Activated T-cell treated with anti-CD3 and anti-CD28 coated beads for 24 hours (primary cell): Measurements from ENCODE around the gene RNU6-7.

Experiments used
- DNase-seq: peaks from one replicate; pipeline ENCODE4 v3.0.0-alpha.2; 2020; ENCODE audit warnings: low read depth

RNU6-7 gene

DNA sequence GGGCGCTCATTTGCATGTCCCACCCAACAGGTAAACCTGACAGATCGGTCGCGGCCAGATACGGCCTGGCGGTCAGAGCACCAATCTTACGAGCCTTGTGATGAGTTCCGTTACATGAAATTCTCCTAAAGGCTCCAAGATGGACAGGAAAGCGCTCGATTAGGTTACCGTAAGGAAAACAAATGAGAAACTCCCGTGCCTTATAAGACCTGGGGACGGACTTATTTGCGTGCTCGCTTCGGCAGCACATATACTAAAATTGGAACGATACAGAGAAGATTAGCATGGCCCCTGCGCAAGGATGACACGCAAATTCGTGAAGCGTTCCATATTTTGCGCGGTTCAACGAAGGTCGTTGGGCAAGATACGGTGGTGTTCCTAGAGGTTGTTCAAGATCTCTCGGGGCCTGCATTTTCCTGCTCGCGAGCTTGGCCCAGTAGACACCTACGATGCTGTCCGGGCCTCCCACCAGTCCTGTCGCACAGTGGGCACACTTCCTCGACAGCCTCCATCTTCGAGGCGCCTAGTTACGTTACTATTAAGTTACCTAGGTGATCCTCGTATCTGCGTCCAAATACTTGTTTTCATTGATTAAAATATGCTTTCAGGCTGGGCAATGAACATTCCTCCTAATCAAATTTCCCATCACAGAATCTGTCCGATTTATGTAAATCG is at the start of gene RNU6-7:
RNU6-7 (plus strand) TSS at position 230 of the 675 bp plus-strand sequence.
- DNase-seq = peak; percentile 44

DNA sequence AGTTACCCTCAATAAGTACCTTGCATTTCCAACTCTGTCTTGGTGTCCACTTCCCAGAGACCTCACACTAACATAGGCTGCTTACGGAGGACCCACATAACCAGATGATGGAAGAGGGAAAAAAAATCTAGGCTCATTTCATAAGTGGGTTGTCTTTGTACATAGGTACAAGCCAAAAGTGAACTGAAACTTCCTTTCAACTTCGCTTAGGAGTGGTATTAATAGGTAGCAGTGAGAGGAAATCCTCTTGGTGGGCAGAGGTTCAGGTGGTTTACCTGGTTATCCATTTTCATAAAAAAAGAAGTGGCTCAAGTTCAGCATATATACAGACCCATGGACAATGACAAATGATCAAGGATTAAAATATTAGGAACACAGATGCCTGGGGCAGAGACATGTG is 35.8 kb upstream of the RNU6-7 start:
- no peak for DNase-seq

DNA sequence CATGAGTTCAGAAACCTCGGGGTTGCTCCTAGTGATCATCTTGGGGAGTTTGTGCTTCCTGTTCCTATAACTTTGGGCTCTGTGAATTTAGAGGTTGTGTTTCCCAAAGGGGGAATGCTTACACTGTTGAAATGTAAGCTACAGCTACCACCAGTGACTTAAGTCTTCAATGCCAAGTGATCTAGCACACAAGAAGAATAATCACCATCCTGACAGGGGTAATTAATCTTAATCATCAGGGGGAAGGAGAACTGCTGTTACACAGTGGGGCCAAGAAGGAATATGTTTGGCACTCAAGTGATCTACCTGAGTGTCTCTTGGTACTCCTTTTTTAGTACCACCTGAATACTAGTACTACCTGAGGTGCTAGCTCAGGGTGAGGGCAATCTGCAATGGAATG is 34.9 kb upstream of the RNU6-7 start:
- no peak for DNase-seq

DNA sequence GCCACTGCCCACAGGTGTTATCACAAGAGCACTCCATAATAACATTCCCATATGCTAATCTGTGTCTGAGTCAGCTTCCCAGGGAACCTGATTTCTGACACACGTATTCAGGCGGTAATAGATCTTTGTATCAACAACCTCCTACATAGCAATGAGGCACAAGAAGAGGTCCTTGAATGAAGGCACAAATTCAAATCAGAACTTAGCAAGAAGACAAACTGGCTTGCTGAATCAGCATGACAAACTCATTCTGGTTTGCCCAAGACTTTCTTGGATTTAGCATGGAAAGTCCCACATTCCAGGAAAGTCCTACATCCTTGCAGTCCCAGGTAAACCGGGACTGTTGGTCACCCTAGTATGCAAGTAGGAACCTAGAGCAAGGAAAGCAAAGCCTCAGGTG is 33.9 kb upstream of the RNU6-7 start:
- no peak for DNase-seq

DNA sequence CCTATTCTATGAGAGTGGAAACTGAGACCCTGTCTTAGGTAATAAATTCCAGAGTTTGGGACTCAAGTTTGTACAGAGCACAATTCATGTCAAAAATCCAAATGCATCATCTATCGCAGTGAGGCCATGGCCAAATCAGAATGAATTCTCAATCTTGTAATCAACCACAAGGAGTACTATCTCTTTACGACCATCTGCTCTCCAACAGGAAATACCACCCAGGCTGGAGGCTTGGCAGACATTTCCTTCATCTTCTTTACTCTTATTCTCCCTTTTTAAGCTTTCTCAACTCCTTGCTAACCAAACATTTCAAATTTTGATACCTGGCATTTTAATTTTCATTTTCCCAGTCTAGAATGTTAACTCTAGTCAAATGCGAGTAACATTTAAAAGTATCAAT is 32.7 kb upstream of the RNU6-7 start:
- no peak for DNase-seq

DNA sequence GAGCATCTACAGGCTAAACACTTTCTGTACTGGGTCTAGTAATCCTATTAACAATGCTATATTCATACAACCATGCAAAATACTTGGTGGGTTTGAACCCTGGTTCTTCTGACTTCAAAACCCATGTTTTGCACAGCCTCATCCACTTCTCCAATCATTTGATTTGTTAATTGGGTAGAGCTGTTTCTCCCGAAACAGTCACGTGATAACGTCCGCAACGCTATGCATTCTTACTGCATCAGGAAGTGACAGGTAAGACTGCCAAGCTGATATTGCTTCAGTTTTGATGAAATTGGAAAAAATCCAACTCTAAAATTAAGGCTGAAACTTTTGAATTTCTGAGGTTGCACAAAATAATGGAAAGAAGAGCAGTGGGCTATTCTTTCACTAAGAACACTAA is 30.4 kb upstream of the RNU6-7 start:
- DNase-seq = no peak

DNA sequence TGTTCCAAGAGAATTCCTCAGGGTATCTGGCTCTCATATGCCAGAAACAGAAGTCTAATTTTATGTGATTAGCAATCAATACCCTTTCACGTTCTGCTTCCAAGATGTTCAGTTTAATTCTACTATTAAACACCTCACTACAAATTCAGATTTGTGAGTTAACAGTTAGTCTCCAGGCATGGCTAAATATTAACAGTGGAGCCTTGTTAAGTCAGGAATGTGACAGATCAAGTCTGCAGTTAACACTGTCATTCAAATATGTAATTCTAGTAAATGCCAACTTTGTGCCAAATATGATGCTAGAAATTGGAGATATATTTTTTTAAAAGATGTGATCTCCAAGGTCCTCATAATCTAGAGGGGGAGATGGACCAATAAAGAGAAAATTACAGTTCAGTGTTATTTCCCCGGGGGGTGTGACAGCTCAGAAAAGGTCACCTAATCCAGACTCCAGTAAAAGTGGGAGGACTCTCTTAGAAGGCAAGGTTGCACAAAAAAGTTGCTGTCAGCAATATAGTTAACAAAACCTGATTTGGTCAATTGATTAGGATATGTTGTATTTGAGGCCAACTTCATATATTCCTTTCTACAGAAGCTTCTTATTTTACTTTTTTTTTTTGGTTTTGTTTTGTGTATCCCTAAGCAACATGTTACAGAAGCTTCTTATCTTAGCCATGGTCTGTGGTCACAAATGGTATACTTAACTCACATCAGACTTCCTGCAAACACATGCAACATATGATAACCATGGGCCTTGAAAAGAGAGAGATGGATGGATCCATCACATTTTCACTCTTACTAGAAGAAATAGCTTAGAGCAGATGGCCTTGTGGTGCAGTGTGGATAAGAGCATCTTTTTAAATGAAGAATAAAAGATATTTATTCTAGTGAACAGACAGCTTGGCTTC is 18.4 kb upstream of the RNU6-7 start:
- DNase-seq = no peak

DNA sequence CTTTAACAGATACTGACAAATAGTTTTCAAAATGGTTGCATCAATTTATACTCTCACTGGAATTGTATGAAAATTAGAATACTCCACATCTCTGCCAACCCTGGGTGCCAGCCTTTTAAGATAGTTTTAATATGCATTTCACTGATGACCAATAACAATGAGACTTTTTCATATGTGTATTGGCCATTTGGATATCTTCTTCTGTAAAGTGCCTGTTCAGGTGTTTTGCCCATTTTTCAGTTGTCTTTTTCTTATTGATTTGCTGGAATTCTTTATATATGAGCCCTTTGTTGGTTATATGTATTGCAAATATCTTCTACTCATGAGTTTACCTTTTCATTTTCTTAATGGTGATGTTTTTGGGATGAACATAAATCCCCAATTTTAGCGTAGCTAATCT is 16.7 kb upstream of the RNU6-7 start:
- DNase-seq = no peak

DNA sequence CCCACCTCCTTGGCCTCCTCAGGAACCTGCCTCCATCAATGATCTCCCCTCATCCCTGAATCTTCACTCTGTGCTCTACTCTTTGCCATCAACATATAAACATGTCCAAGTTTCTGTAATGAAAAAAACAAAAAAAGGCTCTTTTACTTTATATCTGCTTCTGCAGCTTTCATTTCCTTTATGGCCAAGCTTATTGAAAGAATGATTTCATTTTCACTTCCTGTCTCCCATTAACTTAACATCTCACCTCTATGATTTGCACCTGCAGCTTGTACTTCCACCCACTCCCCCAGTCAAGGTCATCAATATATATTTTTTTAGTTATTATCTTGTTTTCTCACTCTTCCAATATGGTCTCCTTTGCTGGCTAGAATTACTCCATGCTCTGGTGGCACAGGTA is 15.6 kb upstream of the RNU6-7 start:
- no peak for DNase-seq

DNA sequence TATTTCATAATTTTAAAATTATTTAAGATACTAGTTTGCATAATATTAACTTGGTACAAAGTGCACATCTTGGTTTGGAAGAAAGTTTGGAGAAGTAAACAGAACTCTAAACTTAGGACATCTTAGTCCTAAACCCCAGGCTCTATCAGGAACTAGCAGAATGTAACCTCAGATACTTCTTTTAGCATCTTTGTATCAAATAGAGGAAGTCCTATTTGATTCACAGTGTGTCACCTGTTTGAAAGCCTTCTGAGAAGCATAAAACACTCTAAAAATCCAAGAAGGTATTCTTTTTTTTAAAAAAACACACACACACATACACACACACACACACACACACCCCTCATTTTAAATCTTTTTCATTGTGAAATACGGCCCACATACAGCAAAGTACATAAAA is 12.0 kb upstream of the RNU6-7 start:
- no peak for DNase-seq

DNA sequence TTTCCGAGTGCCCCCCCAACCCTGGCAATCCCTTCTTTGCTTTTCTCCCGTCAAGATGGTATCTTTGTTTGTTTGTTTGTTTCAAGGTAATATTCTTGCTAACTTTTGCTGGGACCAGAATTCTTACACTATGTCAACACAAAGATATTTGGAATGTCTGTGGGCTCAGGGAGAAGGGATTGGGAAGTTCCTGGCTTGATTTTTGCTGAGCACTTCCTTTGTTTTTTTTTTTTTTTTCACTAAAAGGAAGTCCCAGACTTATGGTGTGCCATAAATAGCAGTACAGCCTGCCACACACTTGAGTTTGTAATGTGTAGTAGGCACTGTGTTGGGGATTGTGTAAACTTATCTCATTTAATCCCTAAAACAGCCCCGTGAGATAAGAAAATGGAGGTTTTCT is 11.2 kb upstream of the RNU6-7 start:
- DNase-seq = no peak

DNA sequence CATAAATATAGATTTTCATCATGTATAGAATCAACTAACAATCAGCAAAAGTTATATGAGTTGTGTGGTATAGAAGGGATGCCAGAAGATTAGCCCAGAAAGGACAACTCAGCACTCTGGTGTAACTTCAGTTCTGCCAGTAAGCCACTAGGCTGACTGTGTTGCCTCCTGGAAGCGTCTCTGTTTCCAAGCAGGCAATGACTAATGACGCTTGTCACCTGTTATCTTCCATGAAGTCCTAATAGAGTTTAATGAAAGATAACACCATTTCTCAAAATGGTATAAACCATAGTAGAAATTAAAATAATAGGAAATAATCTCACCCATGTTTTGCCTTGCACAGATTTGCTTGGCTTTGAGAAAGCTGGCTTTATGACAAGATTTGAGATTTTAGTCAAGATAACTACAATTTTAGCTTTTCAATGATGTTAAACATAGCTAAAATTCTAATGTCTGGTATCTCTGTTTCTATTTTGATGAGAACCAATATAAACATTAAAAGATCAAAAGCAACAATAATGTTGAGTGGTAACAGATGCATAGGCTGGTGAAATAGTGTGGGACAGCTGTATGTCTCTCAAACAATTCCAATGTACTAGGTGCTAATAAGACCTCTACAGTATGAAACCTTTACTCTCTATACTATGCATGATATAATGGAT is 9.0 kb upstream of the RNU6-7 start:
- no peak for DNase-seq

DNA sequence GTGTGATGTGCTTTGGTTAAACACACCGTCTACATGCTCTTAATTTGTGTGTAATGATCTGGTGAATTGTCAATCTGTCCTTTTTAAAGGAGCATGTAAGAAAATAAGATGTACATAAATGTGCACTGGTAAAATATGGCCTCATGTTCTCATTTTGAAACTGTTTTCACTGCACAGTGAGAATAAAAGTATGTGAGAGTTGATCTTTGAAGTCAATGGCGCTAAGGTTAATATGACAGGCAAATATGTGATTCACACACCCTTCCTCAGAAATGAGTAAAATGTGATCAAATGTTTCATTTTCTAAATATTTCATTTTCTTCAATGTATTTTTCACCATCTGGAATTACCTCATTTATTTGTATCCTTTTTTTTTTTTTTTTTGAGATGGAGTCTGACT is 8.3 kb upstream of the RNU6-7 start:
- DNase-seq = no peak

DNA sequence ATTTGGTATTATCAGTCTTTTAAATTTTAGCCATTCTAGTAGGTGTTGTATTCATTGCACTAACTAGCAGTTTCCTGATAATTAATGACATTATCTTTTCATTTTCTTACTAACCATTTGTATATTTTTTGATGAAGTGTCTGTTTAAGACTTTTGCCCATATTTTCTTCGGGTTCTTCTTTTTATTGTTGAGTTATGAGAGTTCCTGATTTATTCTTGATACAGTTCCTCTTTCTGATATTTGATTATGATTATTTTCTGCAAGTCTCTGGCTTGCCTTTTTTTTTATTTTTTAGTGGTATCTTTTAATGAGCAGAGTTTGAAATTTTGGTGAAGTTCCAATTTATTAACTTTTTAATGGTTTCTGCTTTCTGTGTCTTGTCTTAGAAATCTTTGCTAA is 6.2 kb upstream of the RNU6-7 start:
- no peak for DNase-seq

DNA sequence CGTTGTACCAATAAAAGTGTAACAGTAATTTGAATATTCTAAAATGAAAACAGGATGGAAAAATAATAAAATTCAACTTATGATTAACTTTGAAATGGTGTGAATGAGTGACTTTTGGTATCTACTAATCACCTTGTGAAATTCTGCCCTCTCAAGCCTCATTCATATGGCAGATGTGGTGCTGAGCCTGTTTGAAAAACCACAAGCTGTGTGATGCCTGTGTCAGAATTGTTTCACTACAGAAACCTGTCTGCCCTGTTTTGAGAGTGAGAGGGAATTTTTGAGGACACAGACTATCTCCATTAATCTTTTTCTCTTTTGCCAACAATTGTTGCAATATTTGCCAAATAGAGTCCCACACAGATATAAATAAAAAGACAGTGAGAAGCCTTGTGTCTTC is 3.9 kb upstream of the RNU6-7 start:
- DNase-seq = no peak

DNA sequence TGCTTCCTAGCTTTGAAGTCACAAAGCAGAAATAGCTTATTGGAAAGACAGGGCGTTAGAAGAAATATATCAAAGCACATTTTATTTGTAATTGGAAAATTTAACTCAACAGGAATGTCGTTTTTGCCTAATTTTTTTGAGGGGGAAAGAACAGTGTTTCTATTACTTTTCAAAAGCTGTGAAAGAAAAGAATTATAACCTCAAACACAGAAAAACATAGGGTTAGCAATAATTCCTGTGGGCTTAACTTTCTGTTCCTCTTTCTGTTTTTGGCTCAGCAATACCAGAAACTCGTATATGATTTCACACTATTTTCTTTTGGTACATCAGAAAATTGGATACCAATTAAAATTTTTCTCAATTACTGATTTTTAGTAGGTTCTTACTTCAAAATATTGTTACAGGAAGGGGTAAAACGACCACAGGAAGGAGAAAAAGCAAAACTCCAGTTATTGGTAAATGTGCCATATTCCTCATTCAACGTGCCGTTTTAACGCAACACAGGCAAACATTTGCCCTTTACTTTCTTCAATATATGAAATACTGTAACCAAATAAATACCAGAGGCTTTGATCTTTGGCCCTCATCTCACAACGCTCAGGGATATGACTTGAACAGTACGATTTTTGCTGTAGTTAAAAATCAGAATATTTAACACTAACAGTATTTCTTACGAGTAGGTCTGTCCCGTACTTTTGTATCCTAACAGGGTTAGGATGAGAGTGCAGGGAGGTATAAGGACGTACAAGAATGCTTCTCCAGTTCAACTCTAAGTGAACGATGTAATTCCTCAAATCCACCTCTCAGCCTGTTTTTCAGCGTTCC is 1.3 kb upstream of the RNU6-7 start:
- no peak for DNase-seq

DNA sequence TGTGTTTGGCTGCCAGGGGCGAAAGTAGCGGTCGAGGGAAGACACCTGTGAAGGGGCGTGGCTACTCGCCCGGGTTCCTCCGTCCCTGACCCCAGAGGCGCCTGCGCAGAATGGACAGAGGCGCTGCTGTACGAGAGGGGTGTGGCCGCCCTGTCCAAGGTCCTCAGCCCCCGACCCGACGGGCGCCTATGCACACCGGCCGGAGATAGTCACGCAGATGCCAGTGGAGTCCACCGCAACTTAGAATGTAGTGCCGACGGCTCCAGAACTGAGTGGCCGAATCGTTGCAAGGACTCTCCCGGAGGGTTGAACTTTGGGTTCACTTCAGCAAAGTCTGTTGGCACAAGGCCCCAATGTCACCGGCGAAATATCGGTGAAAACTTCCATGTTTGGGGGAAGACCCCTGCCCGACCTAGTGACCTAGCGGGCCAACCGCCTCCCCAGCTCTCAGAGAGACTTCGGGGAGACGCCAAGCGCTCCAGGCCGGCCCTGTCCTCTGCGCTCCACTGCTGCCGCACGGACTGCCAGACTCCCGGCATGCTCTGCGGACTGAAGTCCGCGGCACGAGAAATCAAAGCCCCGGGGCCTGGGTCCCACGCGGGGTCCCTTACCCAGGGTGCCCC is 541 bp upstream of the RNU6-7 start:
- peak; percentile 69 for DNase-seq

DNA sequence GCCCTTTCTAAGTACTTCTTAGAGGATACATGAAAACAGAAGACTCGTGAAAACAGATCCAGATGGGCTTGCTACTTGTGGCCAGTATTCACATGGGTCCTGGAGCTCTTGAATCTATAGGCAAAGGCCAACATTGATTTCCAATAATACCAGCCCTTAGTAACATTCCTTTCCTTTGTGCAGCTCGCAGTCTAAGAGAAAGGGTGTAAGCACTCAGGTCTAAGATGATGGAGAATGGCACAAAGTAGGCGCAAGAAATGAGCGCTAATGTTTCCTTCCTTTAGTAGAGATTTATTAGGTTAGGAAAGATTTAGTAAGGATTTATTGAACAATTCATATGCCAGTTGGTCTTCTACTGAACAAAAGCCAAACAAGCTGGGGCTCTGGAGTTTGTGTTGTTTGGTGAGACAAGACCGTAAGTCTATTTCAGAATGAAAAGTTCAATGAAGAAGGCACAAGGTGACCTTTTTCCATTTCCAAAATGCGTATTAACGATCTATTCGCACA is 699 bp downstream of the RNU6-7 start:
- no peak for DNase-seq

DNA sequence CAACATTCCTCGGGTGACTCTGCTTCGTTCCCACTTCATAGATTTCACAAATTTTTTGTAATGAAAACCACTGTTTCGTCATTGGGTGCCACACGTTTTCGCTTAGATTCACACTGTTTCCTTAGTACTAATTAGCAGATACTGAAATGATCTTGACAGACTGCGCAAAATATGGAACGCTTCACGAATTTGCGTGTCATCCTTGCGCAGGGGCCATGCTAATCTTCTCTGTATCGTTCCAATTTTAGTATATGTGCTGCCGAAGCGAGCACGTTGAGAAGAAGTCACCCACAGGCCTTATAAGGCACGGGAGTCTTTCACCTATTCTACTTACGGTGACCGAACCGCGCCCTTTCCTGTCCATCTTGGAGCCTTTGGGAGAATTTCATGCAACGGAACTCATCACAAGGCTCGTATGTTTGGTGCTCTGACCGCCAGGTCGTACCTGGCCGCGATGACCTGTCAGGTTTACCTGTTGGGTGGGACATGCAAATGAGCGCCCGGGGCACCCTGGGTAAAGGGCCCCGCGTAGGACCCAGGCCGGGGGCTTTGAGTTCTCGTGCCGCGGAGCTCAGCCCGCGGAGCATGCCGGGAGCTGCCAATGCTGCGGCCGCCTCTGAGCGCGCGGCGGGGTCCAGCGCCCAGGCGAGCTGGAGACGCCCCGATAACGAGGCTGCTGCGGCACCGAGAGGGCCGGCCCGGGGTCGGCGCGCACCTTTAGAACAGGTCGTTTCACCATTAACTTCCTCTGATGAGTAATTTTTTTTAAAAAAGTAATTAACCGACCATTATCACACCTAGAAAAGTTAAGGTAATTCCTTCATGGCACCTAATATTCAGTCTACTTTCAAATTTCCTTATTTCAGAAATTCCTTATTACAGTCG is 1.4 kb downstream of the RNU6-7 start, which contains the start of gene RNU6-8:
RNU6-8 (minus strand) TSS at position 272 of the 885 bp plus-strand sequence.
- DNase-seq = peak; percentile 80

DNA sequence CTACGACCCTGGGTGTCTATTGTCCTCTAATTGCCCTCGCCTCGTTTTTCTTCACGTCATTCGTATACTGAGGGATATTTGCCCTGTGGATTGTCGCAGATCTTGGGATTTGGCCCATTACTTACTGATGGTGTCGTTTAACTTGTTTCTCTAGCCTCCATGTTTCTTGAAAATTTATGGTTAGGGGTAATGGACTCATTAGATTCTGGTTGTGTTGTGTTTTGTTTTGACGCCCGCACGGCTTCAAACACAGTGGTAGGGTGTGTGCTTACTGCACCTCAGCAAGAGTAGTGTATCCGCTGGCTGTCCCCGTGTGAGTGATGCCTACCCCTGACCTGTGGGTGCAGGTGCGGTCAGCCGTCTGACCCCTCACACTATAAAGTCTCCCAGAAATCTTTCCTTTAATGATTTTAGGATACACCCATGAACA is 2.1 kb downstream of the RNU6-7 start:
- no peak for DNase-seq
